Measurements from ENCODE around the gene COL5A1. TPM values are rescaled to one million over a fixed set of nuclear protein-coding genes. Genes with fewer than 3 reads are reported as not detected.

COL5A1 gene
- total RNA-seq, 4 donors from 2014 or later = 4.8 to 16.5 (median 9.4) TPM

GRCh38 chr9:134770972-134771971 is 129.7 kb downstream of the COL5A1 start:
- 86 to 89% methylated on average over 28 to 34 of the region's 34 CpGs for WGBS, 2 donors
- TF ChIP-seq POLR2A (IDR thresholded peaks at IDR 0.05) = no peak
- TF ChIP-seq, protein P1, sequence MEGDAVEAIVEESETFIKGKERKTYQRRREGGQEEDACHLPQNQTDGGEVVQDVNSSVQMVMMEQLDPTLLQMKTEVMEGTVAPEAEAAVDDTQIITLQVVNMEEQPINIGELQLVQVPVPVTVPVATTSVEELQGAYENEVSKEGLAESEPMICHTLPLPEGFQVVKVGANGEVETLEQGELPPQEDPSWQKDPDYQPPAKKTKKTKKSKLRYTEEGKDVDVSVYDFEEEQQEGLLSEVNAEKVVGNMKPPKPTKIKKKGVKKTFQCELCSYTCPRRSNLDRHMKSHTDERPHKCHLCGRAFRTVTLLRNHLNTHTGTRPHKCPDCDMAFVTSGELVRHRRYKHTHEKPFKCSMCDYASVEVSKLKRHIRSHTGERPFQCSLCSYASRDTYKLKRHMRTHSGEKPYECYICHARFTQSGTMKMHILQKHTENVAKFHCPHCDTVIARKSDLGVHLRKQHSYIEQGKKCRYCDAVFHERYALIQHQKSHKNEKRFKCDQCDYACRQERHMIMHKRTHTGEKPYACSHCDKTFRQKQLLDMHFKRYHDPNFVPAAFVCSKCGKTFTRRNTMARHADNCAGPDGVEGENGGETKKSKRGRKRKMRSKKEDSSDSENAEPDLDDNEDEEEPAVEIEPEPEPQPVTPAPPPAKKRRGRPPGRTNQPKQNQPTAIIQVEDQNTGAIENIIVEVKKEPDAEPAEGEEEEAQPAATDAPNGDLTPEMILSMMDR (IDR thresholded peaks at IDR 0.05) = no peak
- no peak overlapping the region for H3K27ac ChIP-seq

DNA sequence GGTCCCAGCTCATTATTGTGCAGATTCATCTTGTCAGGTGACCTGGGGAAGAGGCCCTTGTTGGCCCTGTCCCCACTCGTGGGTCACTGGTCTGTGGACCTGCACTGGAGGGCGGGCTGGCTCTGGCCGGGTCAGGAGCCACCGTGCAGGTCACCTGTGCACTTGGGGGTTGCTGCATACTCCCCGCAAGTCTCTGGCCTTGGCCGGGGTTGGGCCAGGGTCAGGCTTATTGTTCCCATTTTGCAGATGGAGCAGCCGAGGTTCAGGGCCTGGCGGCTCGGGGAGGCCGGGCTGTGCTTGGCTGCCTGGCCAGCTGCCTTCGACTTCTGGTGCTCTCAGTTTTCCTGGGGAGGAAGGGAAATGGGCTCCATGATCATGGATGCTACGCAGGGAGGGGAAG is 130.7 kb downstream of the COL5A1 start:
- 91 to 96% methylated on average over 7 to 8 of the region's 12 CpGs for WGBS, 2 donors
- Histone ChIP-seq H3K9me3 (no peaks in the 10 kb centered on the region), H3K27me3 (no peaks in the 10 kb centered on the region), H3K36me3 (no peaks in the 10 kb centered on the region), H3K27ac (no peak overlapping the region), H3K4me3 (replicated peaks in 1 of 3) (no peak overlapping the region), H3K4me1 (peaks cover 0 to 10% of the 10 kb centered on the region in 2 donors)
- intact Hi-C loops (cut with DNase I) = no loop called here
- no peak for DNase-seq
- TF ChIP-seq POLR2A (IDR thresholded peaks at IDR 0.05) = no peak
- TF ChIP-seq, protein P1 (IDR thresholded peaks at IDR 0.05) = no peak

More at GRCh38 chr9:134770972-134771971, 129.7 kb downstream of the COL5A1 start:
- Histone ChIP-seq H3K27me3 (no peaks in the 10 kb centered on the region), H3K4me1 (peaks cover 0 to 9% of the 10 kb centered on the region in 2 donors), H3K36me3 (no peaks in the 10 kb centered on the region), H3K9me3 (no peaks in the 10 kb centered on the region), H3K4me3 (replicated peaks in 1 of 3) (no peak overlapping the region)
- no peak for DNase-seq
- intact Hi-C loops (cut with DNase I) = no loop called here

DNA sequence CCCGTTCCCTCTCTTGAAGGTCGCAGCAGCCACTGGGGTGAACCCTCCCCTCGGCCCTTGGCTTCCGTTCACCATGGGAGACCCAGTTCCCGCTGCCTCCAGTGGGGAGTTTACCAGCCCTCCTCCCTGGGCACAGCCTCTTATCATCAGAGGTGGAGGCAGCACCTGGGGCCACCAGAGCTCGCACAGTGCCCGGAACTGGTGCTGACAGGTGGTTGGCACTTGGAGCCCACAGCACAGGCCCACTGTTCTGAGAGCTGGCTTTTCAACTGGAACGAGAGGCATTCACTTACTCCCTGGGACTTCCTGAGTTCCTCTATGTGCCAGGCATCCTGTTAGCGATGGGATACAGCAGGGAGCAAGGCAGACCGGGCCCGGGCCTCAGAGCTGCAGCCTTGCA is 132.2 kb downstream of the COL5A1 start:
- H3K9me3 ChIP-seq = no peaks in the 10 kb centered on the region
- H3K27me3 ChIP-seq = no peaks in the 10 kb centered on the region
- intact Hi-C loops (cut with DNase I) = no loop called here
- no peaks in the 10 kb centered on the region for H3K36me3 ChIP-seq
- 97 to 100% methylated on average over 8 to 11 of the region's 11 CpGs for WGBS, 2 donors
- H3K27ac ChIP-seq = no peak overlapping the region
- peaks cover 0 to 10% of the 10 kb centered on the region in 2 donors for H3K4me1 ChIP-seq
- TF ChIP-seq, protein P1 (IDR thresholded peaks at IDR 0.05) = no peak
- no peak overlapping the region for H3K4me3 ChIP-seq (replicated peaks in 1 of 3)
- DNase-seq = no peak

DNA sequence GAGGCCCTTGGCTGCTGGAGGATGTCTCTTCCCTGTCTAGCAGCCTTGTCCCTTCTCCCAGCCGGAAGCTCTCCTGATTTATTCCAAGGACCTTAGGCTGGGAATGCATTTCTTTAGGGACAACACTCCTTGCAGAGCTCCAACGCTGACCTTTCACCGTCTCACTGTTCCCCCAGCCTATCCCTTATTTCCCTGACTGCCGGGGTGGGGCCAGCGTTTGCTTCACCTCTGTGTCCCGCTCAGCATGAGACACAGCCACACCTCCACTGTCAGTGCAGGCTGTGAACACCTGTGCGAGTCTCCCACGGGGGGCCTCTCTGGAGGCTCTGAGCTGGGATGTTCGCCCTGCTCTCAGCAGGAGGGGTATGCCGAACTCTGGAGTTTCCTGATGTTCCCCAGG is 132.8 kb downstream of the COL5A1 start:
- Histone ChIP-seq H3K9me3 (no peaks in the 10 kb centered on the region), H3K4me1 (peaks cover 2 to 10% of the 10 kb centered on the region in 2 donors), H3K4me3 (replicated peaks in 1 of 3) (no peak overlapping the region), H3K27ac (no peak overlapping the region), H3K36me3 (no peaks in the 10 kb centered on the region), H3K27me3 (no peaks in the 10 kb centered on the region)
- intact Hi-C loops (cut with DNase I) = no loop called here
- no peak for DNase-seq
- TF ChIP-seq, protein P1 (IDR thresholded peaks at IDR 0.05) = no peak
- no peak for TF ChIP-seq POLR2A (IDR thresholded peaks at IDR 0.05)
- WGBS, 2 donors = 82 to 88% methylated on average over 10 of the region's 10 CpGs
